Ovary (tissue), 9 donors: ENCODE results near the gene SMARCA4. TPM values are rescaled to one million over a fixed set of nuclear protein-coding genes. Genes with fewer than 3 reads are reported as not detected.

Experiments
- DNase-seq, 5 donors: peaks; one replicate each; pipeline ENCODE4 v3.0.0-alpha.2; 2019 to 2020
- H3K27ac ChIP-seq, 2 donors: fragments of 200-600 bp; one replicate each; pipeline versions ENCODE4 v1.5.1 to v1.8.0; 2019 to 2022
- H3K27me3 ChIP-seq: fragments of 200-600 bp; one replicate; pipeline ENCODE4 v1.8.0; 2022
- H3K36me3 ChIP-seq: fragments of 200-600 bp; sonication (generic); one replicate; pipeline ENCODE4 v1.5.1; 2019
- H3K4me1 ChIP-seq: one replicate; pipeline ENCODE4 v1.8.1; 2013; ENCODE audit warnings: mild to moderate bottlenecking, moderate library complexity; ENCODE audit not compliant: insufficient read depth
- H3K4me3 ChIP-seq: fragments of 200-600 bp; sonication (generic); one replicate; pipeline ENCODE4 v1.5.1; 2017
- H3K9me3 ChIP-seq, 2 donors: fragments of 200-600 bp in 1 of 2; sonication (generic) in 1 of 2; one replicate each; pipeline versions ENCODE4 v1.5.1 to v1.8.1; 2013 to 2019; ENCODE audit warnings: mild to moderate bottlenecking in 1 of 2, moderate library complexity in 1 of 2
- EP300 ChIP-seq: sonication (generic); formaldehyde crosslinking; IDR thresholded peaks from one replicate; pipeline ENCODE4 v1.6.1; 2017; ENCODE audit warnings: antibody characterized with exemption
- POLR2A ChIP-seq: fragments of 450-650 bp; IDR thresholded peaks from one replicate; pipeline ENCODE4 v1.6.1; 2017; ENCODE audit warnings: antibody characterized with exemption, mild to moderate bottlenecking, moderate library complexity
- WGBS, 3 donors: extraction: QIAGEN DNeasy Blood & Tissue Kit in 1 of 3; methylation state at CpG; one replicate each; pipeline versions ENCODE4 v1.1.5 to v1.1.7; 2013 to 2017; 5-methylcytosine and 5-hydroxymethylcytosine counted together
- intact Hi-C, 4 donors: fragments of 100-400 bp; cut with DNase I; formaldehyde crosslinking; loops; one replicate each; pipeline versions ENCODE4 v1.11.0 to v1.15.1; 2022 to 2023
- polyA plus RNA-seq, 2 donors: library from polyadenylated mRNA; stranded (reverse); fragments of 200-250 nt in 1 of 2; fragments of 350-450 nt in 1 of 2; fragmentation: Illumina TruSeq in 1 of 2; extraction: RNeasy Lipid Tissue Mini Kit (QIAGEN cat#74804) in 1 of 2; gene quantifications; one replicate each; pipeline ENCODE4 v1.2.3, GENCODE V29; 2013 to 2014
- total RNA-seq, 7 donors: library from RNA; depleted of rRNA in 2 of 7; stranded (reverse); fragments of >200 nt in 2 of 7; fragmentation: NEBNext Ultra II Directional in 3 of 7; extraction: Animal tissue kit (Norgen Biotek cat#: 25700) in 3 of 7; gene quantifications; one replicate each; pipeline versions ENCODE4 v1.1.0 to v1.2.4, GENCODE V29; 2016 to 2023
- TF ChIP-seq, protein P1 (sequence below), 3 donors: fragments of 450-650 bp in 2 of 3; fragments of 200-600 bp in 1 of 3; IDR thresholded peaks; one replicate each; pipeline versions ENCODE4 v1.5.1 to v1.8.0; 2016 to 2022; ENCODE audit warnings: antibody characterized with exemption in 3 of 3, mild to moderate bottlenecking in 1 of 3
- donor health status: DM: no; HTN: no; CAD: no; lungs with moderate emphysema.
- donor health status: DM: no; HTN: no; CAD: no.
- donor health status: Bipolar disorder and iron deficiency.
- donor health status: DM: yes; HTN: yes; CAD: no.
- donor health status: DM: no; HTN: no; CAD: no.
- donor health status: DM: yes; HTN: yes; CAD: no.

The SMARCA4 gene
- total and polyA plus RNA-seq, 9 donors, result 32.1 to 96.7 (median 68.3) TPM

DNA sequence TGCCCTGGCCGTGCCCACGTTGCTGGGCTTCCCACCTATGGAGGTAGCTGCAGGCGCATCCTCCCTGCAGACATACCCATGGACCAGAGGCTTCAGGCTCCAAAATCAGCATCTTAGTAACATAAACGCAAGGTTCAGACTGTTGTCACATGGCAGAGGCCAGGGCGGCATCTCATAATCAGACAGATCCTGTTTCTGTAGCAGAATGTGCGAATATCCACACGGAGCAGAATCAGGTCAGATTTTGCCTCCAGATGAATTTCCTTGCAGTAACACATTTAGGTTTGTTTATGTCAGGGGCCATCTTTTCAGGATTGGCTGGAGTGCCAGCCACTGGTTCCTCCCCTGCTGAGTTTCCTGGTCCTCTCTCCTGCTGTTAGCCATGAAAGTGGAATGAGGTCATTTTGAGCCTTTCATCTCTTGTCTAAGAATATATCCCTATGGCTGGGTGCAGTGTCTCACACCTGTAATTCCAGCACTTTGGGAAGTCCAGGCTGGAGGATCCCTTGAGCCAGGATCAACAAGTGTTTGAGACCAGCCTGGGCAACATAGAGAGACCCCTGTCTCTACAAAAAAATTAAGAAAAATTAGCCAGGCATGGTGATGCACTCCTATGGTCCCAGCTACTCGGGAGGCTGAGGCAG is 20.5 kb downstream of the SMARCA4 start:
- Histone ChIP-seq H3K27me3 (no peaks in the 10 kb centered on the region), H3K4me3 (no peak overlapping the region), H3K27ac (no peak overlapping the region), H3K4me1 (peaks cover 16% of the 10 kb centered on the region), H3K36me3 (peaks cover 2% of the 10 kb centered on the region), H3K9me3 (no peaks in the 10 kb centered on the region)
- no peak for DNase-seq
- WGBS, 3 donors, result 79 to 85% (median 82%) methylated on average over 8 of the region's 8 CpGs
- TF ChIP-seq POLR2A, result no peak
- TF ChIP-seq, protein P1, sequence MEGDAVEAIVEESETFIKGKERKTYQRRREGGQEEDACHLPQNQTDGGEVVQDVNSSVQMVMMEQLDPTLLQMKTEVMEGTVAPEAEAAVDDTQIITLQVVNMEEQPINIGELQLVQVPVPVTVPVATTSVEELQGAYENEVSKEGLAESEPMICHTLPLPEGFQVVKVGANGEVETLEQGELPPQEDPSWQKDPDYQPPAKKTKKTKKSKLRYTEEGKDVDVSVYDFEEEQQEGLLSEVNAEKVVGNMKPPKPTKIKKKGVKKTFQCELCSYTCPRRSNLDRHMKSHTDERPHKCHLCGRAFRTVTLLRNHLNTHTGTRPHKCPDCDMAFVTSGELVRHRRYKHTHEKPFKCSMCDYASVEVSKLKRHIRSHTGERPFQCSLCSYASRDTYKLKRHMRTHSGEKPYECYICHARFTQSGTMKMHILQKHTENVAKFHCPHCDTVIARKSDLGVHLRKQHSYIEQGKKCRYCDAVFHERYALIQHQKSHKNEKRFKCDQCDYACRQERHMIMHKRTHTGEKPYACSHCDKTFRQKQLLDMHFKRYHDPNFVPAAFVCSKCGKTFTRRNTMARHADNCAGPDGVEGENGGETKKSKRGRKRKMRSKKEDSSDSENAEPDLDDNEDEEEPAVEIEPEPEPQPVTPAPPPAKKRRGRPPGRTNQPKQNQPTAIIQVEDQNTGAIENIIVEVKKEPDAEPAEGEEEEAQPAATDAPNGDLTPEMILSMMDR (IDR thresholded peaks at IDR 0.05), result no peak
- TF ChIP-seq EP300, result no peak
- intact Hi-C loops, result no loop called here

- H3K4me1 ChIP-seq, result peaks cover 1% of the 10 kb centered on the region
- peaks cover 2% of the 10 kb centered on the region for H3K36me3 ChIP-seq
- H3K27me3 ChIP-seq, result no peaks in the 10 kb centered on the region
- H3K4me3 ChIP-seq, result no peak overlapping the region
- DNase-seq, result no peak
- TF ChIP-seq POLR2A, result no peak
- TF ChIP-seq, protein P1 (IDR thresholded peaks at IDR 0.05), result no peak
- no peak for TF ChIP-seq EP300
- no peak overlapping the region for H3K27ac ChIP-seq
- intact Hi-C loops, result no loop called here
- WGBS, 3 donors, result 59 to 76% (median 66%) methylated on average over 6 of the region's 6 CpGs
- no peaks in the 10 kb centered on the region for H3K9me3 ChIP-seq
Measured at GRCh38 chr19:10983026-10983425, 22.2 kb downstream of the SMARCA4 start.

- WGBS, 3 donors, result 88 to 89% (median 89%) methylated on average over 21 of the region's 21 CpGs
- intact Hi-C loops, result no loop called here
- H3K4me1 ChIP-seq, result no peaks in the 10 kb centered on the region
- no peak overlapping the region for H3K4me3 ChIP-seq
- peaks cover 2% of the 10 kb centered on the region for H3K36me3 ChIP-seq
- DNase-seq, result no peak
- TF ChIP-seq, protein P1 (IDR thresholded peaks at IDR 0.05), result no peak
- TF ChIP-seq POLR2A (no peak), EP300 (no peak)
- H3K27me3 ChIP-seq, result no peaks in the 10 kb centered on the region
- no peak overlapping the region for H3K27ac ChIP-seq
- no peaks in the 10 kb centered on the region for H3K9me3 ChIP-seq
Measured at GRCh38 chr19:10984166-10984735, 23.4 kb downstream of the SMARCA4 start.

GRCh38 chr19:10985502-10985901 is 24.7 kb downstream of the SMARCA4 start:
- Histone ChIP-seq H3K4me3 (no peak overlapping the region), H3K36me3 (peaks cover 2% of the 10 kb centered on the region), H3K9me3 (no peaks in the 10 kb centered on the region), H3K27me3 (no peaks in the 10 kb centered on the region), H3K27ac (no peak overlapping the region), H3K4me1 (no peaks in the 10 kb centered on the region)
- WGBS, 3 donors, result 85 to 88% (median 88%) methylated on average over 9 to 10 of the region's 10 CpGs
- no peak for DNase-seq
- intact Hi-C loops, result no loop called here
- TF ChIP-seq, protein P1 (IDR thresholded peaks at IDR 0.05), result no peak
- no peak for TF ChIP-seq POLR2A
